Measurements from ENCODE around the gene HBEGF. TPM values are rescaled to one million over a fixed set of nuclear protein-coding genes. Genes with fewer than 3 reads are reported as not detected.

HBEGF gene
- total RNA-seq, 2 donors from 2014 or later: 7.7 to 24.0 TPM

DNA sequence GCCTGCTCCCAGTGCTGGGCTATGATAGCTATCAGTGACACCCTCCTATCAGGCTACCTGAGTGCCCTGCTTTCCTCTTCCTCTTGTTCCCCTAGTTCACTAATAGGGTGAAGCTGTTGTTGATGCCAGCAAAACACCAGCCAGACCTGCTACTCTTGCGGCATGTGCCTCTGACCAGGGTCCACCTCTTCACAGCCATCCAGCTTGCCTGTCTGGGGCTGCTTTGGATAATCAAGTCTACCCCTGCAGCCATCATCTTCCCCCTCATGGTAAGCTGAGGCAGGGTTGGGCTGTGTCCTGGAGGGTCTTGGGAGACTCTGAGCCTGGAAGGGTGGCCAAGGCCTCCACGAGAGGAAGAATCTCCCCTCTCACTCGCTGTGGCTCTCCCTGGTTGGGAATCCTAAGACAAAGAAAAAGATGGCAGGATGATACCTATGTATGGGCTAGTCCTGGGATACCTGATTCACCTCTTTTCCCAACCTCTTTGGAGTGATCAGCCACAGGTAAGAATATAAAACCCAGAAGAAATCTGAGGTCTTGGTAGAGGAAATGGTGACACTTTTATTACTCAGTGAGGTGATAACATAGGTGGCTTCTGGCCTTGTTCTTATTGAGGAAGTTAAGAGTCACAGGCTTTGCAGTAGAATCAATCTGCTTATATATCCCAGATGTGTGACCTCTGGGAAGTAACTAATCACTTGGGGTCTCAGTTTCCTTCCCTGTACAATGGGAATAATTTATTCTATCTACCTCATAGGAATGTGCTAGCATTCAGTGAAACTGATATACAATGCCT lies 25.2 kb upstream of the HBEGF start:
- H3K27ac ChIP-seq: no peak overlapping the region
- intact Hi-C loops (cut with DNase I): loop anchor here (10.0 kb wide), 2 partner anchors 263 to 343 kb away; partner anchors contain the start of genes CD14 and TMCO6
- no peak overlapping the region for H3K4me3 ChIP-seq
- 75% methylated on average over 3 of the region's 3 CpGs for WGBS
- no peaks in the 10 kb centered on the region for H3K9me3 ChIP-seq
- no peaks in the 10 kb centered on the region for H3K27me3 ChIP-seq (replicated peaks; ENCODE audit: insufficient read depth)
- H3K4me1 ChIP-seq (replicated peaks): no peaks in the 10 kb centered on the region
- H3K36me3 ChIP-seq: no peaks in the 10 kb centered on the region
- TF ChIP-seq POLR2AphosphoS5 (IDR thresholded peaks at IDR 0.05) (no peak), POLR2A (IDR thresholded peaks at IDR 0.05) (no peak)
- TF ChIP-seq, protein P1, sequence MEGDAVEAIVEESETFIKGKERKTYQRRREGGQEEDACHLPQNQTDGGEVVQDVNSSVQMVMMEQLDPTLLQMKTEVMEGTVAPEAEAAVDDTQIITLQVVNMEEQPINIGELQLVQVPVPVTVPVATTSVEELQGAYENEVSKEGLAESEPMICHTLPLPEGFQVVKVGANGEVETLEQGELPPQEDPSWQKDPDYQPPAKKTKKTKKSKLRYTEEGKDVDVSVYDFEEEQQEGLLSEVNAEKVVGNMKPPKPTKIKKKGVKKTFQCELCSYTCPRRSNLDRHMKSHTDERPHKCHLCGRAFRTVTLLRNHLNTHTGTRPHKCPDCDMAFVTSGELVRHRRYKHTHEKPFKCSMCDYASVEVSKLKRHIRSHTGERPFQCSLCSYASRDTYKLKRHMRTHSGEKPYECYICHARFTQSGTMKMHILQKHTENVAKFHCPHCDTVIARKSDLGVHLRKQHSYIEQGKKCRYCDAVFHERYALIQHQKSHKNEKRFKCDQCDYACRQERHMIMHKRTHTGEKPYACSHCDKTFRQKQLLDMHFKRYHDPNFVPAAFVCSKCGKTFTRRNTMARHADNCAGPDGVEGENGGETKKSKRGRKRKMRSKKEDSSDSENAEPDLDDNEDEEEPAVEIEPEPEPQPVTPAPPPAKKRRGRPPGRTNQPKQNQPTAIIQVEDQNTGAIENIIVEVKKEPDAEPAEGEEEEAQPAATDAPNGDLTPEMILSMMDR (IDR thresholded peaks at IDR 0.05): no peak
- no peak for DNase-seq (ENCODE audit: low spot score)

DNA sequence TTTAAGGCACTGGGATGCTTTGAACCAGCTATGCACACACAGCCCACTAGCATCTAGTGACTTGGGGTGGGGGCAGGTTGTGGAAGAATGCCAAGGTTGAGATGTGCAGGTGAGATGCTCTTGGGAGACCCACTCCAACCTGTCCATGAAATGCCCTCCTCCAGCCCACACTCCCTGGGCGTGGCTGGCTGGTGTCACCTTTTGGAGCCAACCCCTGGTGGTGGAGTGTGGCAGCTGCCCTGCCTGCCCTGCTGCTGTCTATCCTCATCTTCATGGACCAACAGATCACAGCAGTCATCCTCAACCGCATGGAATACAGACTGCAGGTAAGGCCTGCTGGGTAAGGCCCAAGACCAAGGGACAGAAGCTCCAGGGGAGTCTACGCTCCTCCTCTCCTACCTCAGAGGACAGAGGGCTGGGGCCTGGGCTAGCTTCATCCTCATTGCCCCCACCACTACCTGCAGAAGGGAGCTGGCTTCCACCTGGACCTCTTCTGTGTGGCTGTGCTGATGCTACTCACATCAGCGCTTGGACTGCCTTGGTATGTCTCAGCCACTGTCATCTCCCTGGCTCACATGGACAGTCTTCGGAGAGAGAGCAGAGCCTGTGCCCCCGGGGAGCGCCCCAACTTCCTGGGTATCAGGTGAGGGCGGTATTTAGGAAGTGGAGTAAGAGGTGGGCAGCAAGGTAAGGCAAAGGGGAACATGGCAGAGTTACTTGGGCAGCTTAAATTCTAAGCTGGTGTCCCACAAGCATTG lies 21.0 kb upstream of the HBEGF start:
- H3K36me3 ChIP-seq: no peaks in the 10 kb centered on the region
- H3K27me3 ChIP-seq (replicated peaks; ENCODE audit: insufficient read depth): no peaks in the 10 kb centered on the region
- intact Hi-C loops (cut with DNase I): no loop called here
- TF ChIP-seq POLR2AphosphoS5 (IDR thresholded peaks at IDR 0.05) (no peak), POLR2A (IDR thresholded peaks at IDR 0.05) (no peak)
- TF ChIP-seq, protein P1 (IDR thresholded peaks at IDR 0.05): no peak
- DNase-seq (ENCODE audit: low spot score): no peak
- H3K27ac ChIP-seq: no peak overlapping the region
- H3K4me1 ChIP-seq (replicated peaks): no peaks in the 10 kb centered on the region
- H3K4me3 ChIP-seq: no peak overlapping the region
- WGBS: 90% methylated on average over 8 of the region's 8 CpGs
- H3K9me3 ChIP-seq: no peaks in the 10 kb centered on the region

DNA sequence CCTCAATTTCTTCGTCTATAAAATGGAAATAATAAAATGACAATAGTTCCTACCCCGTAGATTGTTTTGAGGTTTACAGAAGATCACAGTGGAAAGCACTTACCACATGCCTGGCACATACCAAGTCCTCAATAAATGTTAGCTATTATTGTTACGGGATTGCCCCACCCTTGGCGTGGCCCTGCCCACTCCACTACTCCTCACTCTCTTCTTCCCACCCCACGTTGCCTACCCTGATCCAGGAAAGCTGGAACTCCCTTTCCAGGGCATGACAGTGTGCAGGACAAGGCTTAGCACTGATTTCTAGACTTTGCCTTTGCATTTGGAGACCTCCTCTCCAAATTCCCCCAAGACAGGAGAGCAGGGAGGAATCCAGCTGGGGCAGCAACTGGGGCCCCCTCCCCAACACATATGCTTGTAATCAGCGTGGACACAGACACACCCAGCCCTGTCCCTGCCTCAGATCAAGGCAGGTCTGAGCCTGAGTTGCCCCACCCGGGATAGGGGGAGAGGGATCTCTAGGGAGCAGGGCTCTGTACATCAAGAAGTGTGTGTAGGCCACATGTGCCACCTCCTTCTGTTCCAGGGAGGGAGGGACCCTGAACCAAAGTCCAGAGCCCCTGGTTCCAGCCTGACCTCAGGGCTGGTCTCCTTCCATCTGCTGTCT lies 20.3 kb upstream of the HBEGF start:
- Histone ChIP-seq H3K4me1 (replicated peaks) (no peaks in the 10 kb centered on the region), H3K9me3 (no peaks in the 10 kb centered on the region), H3K27me3 (replicated peaks; ENCODE audit: insufficient read depth) (no peaks in the 10 kb centered on the region), H3K4me3 (no peak overlapping the region), H3K27ac (no peak overlapping the region), H3K36me3 (no peaks in the 10 kb centered on the region)
- WGBS: 52% methylated on average over 7 of the region's 7 CpGs
- TF ChIP-seq POLR2AphosphoS5 (IDR thresholded peaks at IDR 0.05): no peak
- TF ChIP-seq, protein P1 (IDR thresholded peaks at IDR 0.05): no peak
- TF ChIP-seq POLR2A (IDR thresholded peaks at IDR 0.05): no peak
- intact Hi-C loops (cut with DNase I): no loop called here
- DNase-seq (ENCODE audit: low spot score): no peak

DNA sequence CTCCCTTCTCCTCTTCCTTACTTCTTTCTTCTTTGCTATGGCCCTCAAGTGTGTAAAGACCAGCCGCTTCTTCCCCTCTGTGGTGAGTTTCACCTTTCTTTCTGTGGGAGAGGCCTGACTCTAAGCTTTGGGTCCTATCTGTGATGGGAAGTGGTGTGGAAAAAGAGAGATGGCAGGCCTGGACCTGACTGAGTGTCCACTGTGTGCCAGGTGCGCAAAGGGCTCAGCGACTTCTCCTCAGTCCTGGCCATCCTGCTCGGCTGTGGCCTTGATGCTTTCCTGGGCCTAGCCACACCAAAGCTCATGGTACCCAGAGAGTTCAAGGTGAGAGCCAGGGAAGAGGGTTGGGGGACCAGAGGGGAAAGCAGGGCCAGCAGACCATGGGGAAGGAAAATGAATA lies 19.5 kb upstream of the HBEGF start:
- WGBS: 94% methylated on average over 4 of the region's 4 CpGs
- H3K4me3 ChIP-seq: no peak overlapping the region
- DNase-seq (ENCODE audit: low spot score): no peak
- intact Hi-C loops (cut with DNase I): no loop called here
- no peaks in the 10 kb centered on the region for H3K9me3 ChIP-seq
- no peaks in the 10 kb centered on the region for H3K27me3 ChIP-seq (replicated peaks; ENCODE audit: insufficient read depth)
- TF ChIP-seq POLR2AphosphoS5 (IDR thresholded peaks at IDR 0.05): no peak
- TF ChIP-seq POLR2A (IDR thresholded peaks at IDR 0.05): no peak
- TF ChIP-seq, protein P1 (IDR thresholded peaks at IDR 0.05): no peak
- H3K36me3 ChIP-seq: no peaks in the 10 kb centered on the region
- no peak overlapping the region for H3K27ac ChIP-seq
- H3K4me1 ChIP-seq (replicated peaks): no peaks in the 10 kb centered on the region
